Measurements from ENCODE around the gene PLEKHJ1. TPM values are rescaled to one million over a fixed set of nuclear protein-coding genes. Genes with fewer than 3 reads are reported as not detected.

PLEKHJ1 gene
- total RNA-seq, 1 donor from 2014 or later: 51.2 TPM

GRCh38 chr19:2240881-2241760, 5.0 kb upstream of the PLEKHJ1 start:
- intact Hi-C loops (cut with DNase I): no loop called here
- DNase-seq (ENCODE audit: low spot score): no peak

- intact Hi-C loops (cut with DNase I): loop anchor here (5.0 kb wide), 1 partner anchor 77 kb away; no protein-coding TSS in a partner anchor
Observed at GRCh38 chr19:2239771-2240770, 3.9 kb upstream of the PLEKHJ1 start.

GRCh38 chr19:2239173-2239572, 3.0 kb upstream of the PLEKHJ1 start:
- intact Hi-C loops (cut with DNase I): loop anchor here (5.0 kb wide), 1 partner anchor 78 kb away; no protein-coding TSS in a partner anchor
- DNase-seq (ENCODE audit: low spot score): no peak

More at GRCh38 chr19:2239771-2240770, 3.9 kb upstream of the PLEKHJ1 start:
- DNase-seq (ENCODE audit: low spot score): no peak

DNA sequence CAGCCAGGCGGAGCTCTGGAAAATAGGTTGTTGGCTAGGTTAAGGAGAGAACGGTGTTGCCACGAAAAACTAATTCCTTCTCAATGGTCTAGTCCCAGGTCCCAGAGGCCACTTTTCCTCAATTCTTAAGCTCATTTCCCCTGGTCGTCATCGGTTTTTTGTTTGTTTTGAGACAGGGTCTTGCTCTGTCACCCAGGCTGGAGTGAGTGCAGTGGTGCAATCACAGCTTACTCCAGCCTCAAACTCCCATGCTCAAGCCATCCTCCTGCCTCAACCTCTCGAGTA, 1.7 kb upstream of the PLEKHJ1 start:
- DNase-seq (ENCODE audit: low spot score): no peak
- intact Hi-C loops (cut with DNase I): loop anchor here (2.0 to 5.0 kb wide), 2 partner anchors 75 to 79 kb away; partner anchors contain the start of gene DOT1L

- intact Hi-C loops (cut with DNase I): loop anchor here (2.0 to 5.0 kb wide), 2 partner anchors 74 to 80 kb away; partner anchors contain the start of gene DOT1L
Observed at GRCh38 chr19:2237051-2237868, 1.1 kb upstream of the PLEKHJ1 start.

DNA sequence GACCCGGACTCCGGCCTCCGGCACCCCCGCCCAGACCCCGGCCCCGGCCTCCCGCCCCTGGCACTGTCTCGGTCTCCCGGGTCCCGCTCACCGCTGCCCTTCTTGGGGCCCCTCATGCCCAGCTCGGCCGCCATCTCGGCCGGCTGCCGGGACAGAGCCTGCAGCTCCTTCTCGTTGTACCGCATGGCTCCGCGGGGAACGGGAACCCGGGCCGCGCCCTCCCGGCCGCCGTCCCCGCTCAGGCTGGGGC, 140 bp downstream of the PLEKHJ1 start:
- intact Hi-C loops (cut with DNase I): loop anchor here (1.0 to 5.0 kb wide), 4 partner anchors 33 to 81 kb away; partner anchors contain the start of gene DOT1L
- DNase-seq (ENCODE audit: low spot score): no peak

More at GRCh38 chr19:2237051-2237868, 1.1 kb upstream of the PLEKHJ1 start:
- no peak for DNase-seq (ENCODE audit: low spot score)

- intact Hi-C loops (cut with DNase I): loop anchor here (1.0 to 5.0 kb wide), 4 partner anchors 34 to 82 kb away; partner anchors contain the start of gene DOT1L
- DNase-seq (ENCODE audit: low spot score): no peak
Observed at GRCh38 chr19:2235381-2236063, 607 bp downstream of the PLEKHJ1 start.

- no peak for DNase-seq (ENCODE audit: low spot score)
- intact Hi-C loops (cut with DNase I): loop anchor here (1.0 to 5.0 kb wide), 2 partner anchors 29 to 82 kb away; no protein-coding TSS in a partner anchor
Observed at GRCh38 chr19:2234996-2235380, 1.1 kb downstream of the PLEKHJ1 start.

GRCh38 chr19:2233601-2234280, 2.4 kb downstream of the PLEKHJ1 start:
- intact Hi-C loops (cut with DNase I): loop anchor here (1.0 kb wide), 1 partner anchor 31 kb away; no protein-coding TSS in a partner anchor
- DNase-seq (ENCODE audit: low spot score): no peak

DNA sequence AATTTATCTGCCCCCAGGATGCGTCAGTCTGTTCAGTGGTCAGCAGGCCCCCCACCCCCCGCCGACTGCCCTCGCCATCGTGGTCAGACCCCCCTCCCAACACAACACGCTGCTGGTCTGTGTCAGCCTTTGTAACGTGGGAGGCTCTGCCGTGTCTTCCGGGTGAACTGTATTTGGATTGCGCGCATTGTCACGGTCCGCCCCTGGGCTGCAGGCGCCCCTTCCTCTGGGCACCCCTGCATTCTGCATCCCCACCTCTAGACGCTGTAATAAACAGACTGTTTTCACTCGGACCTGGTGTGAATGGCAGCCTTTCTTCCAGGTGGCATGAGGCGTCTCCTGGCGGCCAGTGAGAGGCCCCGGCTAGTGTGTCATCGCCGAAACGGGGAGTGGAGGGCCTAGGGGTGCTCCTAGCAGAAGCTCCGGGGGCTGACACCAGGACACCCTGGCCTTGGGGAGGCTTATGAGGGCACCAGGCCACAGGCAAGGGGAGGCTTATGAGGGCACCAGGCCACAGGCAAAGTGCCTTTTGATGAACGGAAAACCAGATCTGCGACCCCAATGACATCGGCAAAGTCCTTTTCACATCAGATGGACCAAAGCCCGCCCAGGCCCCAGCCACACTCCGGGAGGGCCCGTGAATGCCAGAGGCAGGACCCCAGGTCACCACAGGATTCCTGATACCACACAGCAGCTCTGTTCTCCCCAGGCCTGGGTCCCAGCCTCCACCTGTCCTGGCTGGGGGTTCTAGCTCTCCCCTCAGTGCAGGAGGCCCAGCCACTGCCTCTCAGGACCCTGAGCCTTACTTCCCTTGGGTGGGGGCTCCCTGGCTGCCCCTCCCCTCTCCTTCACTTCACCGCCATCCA, 3.6 kb downstream of the PLEKHJ1 start:
- intact Hi-C loops (cut with DNase I): no loop called here
- no peak for DNase-seq (ENCODE audit: low spot score)

DNA sequence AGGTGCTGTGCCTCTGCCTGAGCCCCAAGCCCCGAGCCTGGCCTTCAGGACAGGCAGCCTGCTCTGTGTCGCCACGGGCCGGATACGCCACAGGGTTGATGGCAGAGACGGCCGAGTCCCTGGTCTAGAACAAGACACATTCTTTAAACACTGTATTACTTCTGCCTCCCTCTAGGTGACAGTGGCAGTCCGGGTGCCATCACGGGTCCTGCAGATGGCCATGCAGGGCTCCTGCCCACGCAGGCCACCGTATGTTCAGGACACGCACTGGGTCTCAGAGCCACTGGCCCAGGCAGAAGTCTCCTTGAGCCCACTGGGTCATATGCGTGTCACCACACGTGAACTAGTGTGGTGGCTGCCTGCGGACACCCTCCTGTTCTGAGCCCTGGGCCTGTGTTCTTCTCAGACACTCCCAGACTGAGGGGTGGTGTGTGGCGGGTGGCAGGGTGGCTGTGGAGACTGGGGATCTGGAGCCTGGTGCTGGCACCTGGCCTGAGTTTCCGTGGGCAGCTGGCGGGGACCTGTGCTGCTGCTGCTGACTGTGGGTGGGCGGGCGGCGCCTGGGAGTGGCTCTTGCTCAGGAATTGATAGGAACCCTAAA, 4.4 kb downstream of the PLEKHJ1 start:
- DNase-seq (ENCODE audit: low spot score): no peak
- intact Hi-C loops (cut with DNase I): no loop called here

DNA sequence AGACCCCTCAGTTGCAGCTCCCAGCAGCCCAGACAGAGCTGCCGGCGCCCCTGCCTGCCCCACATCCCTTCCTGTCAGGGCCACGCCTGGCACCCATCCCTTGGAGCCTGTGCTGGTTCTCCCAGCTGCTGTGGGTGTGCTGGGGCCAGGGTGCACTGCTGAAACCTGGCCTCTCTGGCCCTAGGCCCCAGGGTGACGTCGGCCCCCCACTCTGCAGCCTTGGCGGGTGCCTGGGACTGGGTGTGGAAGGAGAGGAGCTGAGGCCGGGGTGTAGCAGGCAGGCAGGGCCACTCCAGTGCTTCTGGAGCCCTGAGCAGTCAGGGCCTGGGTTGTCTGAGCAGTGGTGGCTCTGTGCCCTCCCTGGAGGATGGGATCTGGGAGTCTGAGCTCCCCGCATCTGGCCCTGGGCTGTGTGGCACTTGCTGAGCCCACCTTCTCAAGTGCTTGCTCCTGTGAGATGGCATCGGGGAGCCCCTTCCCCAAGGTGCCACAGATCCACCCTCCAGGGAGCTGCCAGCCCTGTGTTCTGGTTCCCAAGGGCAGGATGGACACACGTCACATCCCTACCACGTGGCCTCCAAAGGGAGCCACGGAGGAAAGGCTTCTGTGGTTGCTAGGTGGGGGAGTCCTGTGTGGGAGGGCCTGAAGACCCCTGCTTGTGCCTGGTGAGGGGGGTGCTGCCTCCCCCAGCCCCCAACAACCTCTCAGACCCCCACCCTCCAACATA, 5.2 kb downstream of the PLEKHJ1 start:
- intact Hi-C loops (cut with DNase I): no loop called here

DNA sequence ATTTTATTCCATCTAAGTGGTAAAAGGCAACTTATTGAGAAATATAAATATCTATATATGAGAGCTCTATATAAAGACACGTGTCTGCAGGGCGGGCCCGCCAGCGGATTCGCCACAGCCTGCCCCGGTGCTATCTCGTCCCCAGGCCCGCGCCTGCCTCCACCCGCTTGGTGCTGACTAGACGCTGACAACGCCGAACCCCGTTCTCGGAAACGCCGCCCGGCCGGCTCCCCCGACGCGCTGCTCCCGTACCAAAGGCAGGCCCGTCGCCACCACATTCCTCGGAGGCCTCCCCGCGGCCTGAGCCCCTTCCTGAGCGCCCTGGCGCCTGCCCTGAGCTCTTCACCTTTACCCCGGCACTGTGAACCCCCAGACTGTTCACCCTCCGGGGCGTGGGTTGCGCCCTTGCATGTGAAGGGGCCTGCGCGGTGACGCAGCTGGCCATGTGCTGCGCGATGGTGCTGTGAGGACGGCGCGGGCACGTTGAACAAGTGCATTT, 6.0 kb downstream of the PLEKHJ1 start:
- intact Hi-C loops (cut with DNase I): no loop called here
- DNase-seq (ENCODE audit: low spot score): no peak

More for the DNA sequence above, 5.2 kb downstream of the PLEKHJ1 start:
- DNase-seq (ENCODE audit: low spot score): no peak

GRCh38 chr19:2229103-2230032, 6.8 kb downstream of the PLEKHJ1 start:
- intact Hi-C loops (cut with DNase I): no loop called here
- DNase-seq (ENCODE audit: low spot score): no peak
